NCI-H128 (cell line): Measurements from ENCODE around the gene PHACTR4.
"Not testable (repeated sequence)": the region's sequence is repeated elsewhere in the genome, so short reads cannot be mapped to it uniquely, and the experiment has no call there.

Experiments
- DNase-seq: peaks from one replicate; lab custom pipeline; 2025; ENCODE audit not compliant: unreplicated experiment; lab: John Stamatoyannopoulos, UW

Gene PHACTR4

GRCh38 chr1:28370239-28371009 is 884 bp downstream of the PHACTR4 start:
- no peak for DNase-seq

GRCh38 chr1:28371010-28371377 is 1.5 kb downstream of the PHACTR4 start:
- no peak for DNase-seq

- DNase-seq = not testable (repeated sequence)
Observed at GRCh38 chr1:28373450-28373849, 3.9 kb downstream of the PHACTR4 start.

GRCh38 chr1:28374297-28374696 is 4.8 kb downstream of the PHACTR4 start:
- DNase-seq = no peak

GRCh38 chr1:28375598-28375997 is 6.1 kb downstream of the PHACTR4 start:
- not testable (repeated sequence) for DNase-seq

GRCh38 chr1:28376195-28376594 is 6.7 kb downstream of the PHACTR4 start:
- DNase-seq = not testable (repeated sequence)

GRCh38 chr1:28378906-28379305 is 9.4 kb downstream of the PHACTR4 start:
- DNase-seq = no peak

GRCh38 chr1:28380394-28380793 is 10.9 kb downstream of the PHACTR4 start:
- no peak for DNase-seq

GRCh38 chr1:28383785-28384184 is 14.2 kb downstream of the PHACTR4 start:
- DNase-seq = not testable (repeated sequence)

GRCh38 chr1:28392027-28392652 is 22.6 kb downstream of the PHACTR4 start:
- DNase-seq = no peak

- no peak for DNase-seq
Observed at GRCh38 chr1:28394136-28394535, 24.6 kb downstream of the PHACTR4 start.

- no peak for DNase-seq
Observed at GRCh38 chr1:28395181-28395580, 25.6 kb downstream of the PHACTR4 start.

GRCh38 chr1:28401760-28402159 is 32.2 kb downstream of the PHACTR4 start:
- DNase-seq = no peak

- no peak for DNase-seq
Observed at GRCh38 chr1:28409090-28409489, 39.5 kb downstream of the PHACTR4 start.

GRCh38 chr1:28411656-28412055 is 42.1 kb downstream of the PHACTR4 start:
- no peak for DNase-seq

- DNase-seq = no peak
Observed at GRCh38 chr1:28412731-28413130, 43.2 kb downstream of the PHACTR4 start.

- no peak for DNase-seq
Observed at GRCh38 chr1:28416509-28417194, 47.1 kb downstream of the PHACTR4 start.

- no peak for DNase-seq
Observed at GRCh38 chr1:28417441-28417922, 47.9 kb downstream of the PHACTR4 start.

GRCh38 chr1:28417926-28418637 is 48.5 kb downstream of the PHACTR4 start:
- DNase-seq = no peak

GRCh38 chr1:28421744-28422143 is 52.2 kb downstream of the PHACTR4 start:
- no peak for DNase-seq

GRCh38 chr1:28426831-28427230 is 57.3 kb downstream of the PHACTR4 start:
- no peak for DNase-seq
